Mammary epithelial cell (primary cell): ENCODE measurements around the gene MARCO.

Experiments
- CTCF ChIP-seq, 2 donors: IDR thresholded peaks in 1 of 2; conservative IDR thresholded peaks in 1 of 2; 2 replicates each; pipeline ENCODE4 v1.5.1; 2011 to 2012; ENCODE audit warnings: inconsistent platforms in 2 of 2, low read length in 2 of 2, mild to moderate bottlenecking in 2 of 2, control low read depth in 1 of 2, low read depth in 1 of 2; ENCODE audit not compliant: insufficient read depth in 1 of 2; ENCODE audit errors: extremely low read depth in 1 of 2
- EZH2 ChIP-seq: IDR thresholded peaks from 2 replicates; pipeline ENCODE4 v1.6.1; 2012; ENCODE audit warnings: low read length, inconsistent platforms, borderline replicate concordance

GRCh38 chr2:119011162-119011909 is 69.3 kb downstream of the MARCO start:
- peak; percentile 45 to 77 for TF ChIP-seq CTCF (conservative IDR thresholded peaks at IDR 0.05 in 1 of 2, IDR thresholded peaks at IDR 0.05 in 1 of 2; ENCODE audit: extremely low read depth in 1 of 2, insufficient read depth in 1 of 2, low read depth in 1 of 2, low read length in 2 of 2)
- no peak for TF ChIP-seq EZH2
